K562 (cell line): ENCODE measurements around the gene HNRNPF.

ENCODE experiments used
- CBX3 ChIP-seq, 2 experiments: IDR thresholded peaks; 1 replicate in 1 of 2; 2 replicates in 1 of 2; pipeline ENCODE4 v1.6.1; 2012; ENCODE audit warnings: inconsistent platforms in 2 of 2, low read length in 2 of 2, borderline replicate concordance in 1 of 2, control low read depth in 1 of 2
- GTF2E2 ChIP-seq: fragments of 200-800 bp; sonication (Bioruptor generic); IDR thresholded peaks from 2 replicates; pipeline ENCODE4 v1.6.1; 2016; ENCODE audit warnings: missing genetic modification characterization, missing compliant biosample characterization
- POLR2A ChIP-seq: fragments of 450-650 bp; conservative IDR thresholded peaks from 2 replicates; pipeline ENCODE4 v1.6.1; 2016
- ZNF717 ChIP-seq: fragments of 250-450 bp; sonication (Bioruptor Pico); IDR thresholded peaks from 2 replicates; pipeline ENCODE4 v1.5.0; 2021
- ZZZ3 ChIP-seq: fragments of 450-650 bp; IDR thresholded peaks from 2 replicates; pipeline ENCODE4 v1.6.1; 2016; ENCODE audit warnings: antibody characterized with exemption, mild to moderate bottlenecking, moderate library complexity
- TF ChIP-seq, protein P1 (sequence below), 2 experiments: fragments of 450-650 bp; IDR thresholded peaks; 2 replicates each; pipeline ENCODE4 v1.6.1; 2016
- TF ChIP-seq, protein P2 (sequence below), 3 experiments: IDR thresholded peaks in 2 of 3; conservative IDR thresholded peaks in 1 of 3; 2 replicates each; pipeline ENCODE4 v1.5.1; 2011 to 2012; ENCODE audit warnings: low read length in 3 of 3, mild to moderate bottlenecking in 3 of 3, control low read depth in 2 of 3, improper control_type of control experiment in 1 of 3, inconsistent platforms in 1 of 3, low read depth in 1 of 3, mixed read lengths in 1 of 3, moderate library complexity in 1 of 3; ENCODE audit not compliant: insufficient read depth in 2 of 3

DNA sequence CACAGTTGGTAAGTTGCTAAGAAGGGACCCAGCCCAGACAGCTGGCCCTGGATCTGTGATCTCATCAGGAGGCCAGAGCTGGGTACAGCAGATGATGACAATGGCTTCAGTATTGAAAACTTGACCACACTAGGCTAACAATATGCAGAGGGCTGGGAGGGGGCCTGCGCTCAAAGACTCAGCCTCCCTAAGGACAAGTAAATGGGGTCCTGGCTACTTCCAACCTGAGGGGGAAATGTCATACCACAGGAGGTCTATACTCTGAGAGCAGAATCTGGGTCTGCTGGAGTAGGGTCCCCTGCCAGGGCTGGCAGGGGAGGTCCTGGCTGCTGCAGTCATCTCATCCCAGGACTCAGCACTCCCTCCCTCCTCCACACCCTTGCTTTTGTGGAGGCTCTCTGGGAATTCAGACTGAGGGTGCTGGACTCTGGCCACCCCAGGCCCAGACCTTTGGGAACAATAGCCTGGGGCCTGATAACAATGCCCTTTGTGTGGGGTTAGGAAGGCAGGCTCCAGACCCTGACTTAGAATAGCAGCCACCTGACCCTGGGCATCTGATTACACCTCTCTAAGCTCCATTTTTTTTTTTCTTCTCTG is 36.1 kb downstream of the HNRNPF start:
- TF ChIP-seq ZNF717 (CRISPR knock-in tag) (no peak), GTF2E2 (tag) (no peak), POLR2A (no peak), CBX3 (IDR thresholded peaks at IDR 0.05; ENCODE audit: borderline replicate concordance in 1 of 2, low read length in 2 of 2) (no peak), ZZZ3 (no peak)
- TF ChIP-seq, protein P1, sequence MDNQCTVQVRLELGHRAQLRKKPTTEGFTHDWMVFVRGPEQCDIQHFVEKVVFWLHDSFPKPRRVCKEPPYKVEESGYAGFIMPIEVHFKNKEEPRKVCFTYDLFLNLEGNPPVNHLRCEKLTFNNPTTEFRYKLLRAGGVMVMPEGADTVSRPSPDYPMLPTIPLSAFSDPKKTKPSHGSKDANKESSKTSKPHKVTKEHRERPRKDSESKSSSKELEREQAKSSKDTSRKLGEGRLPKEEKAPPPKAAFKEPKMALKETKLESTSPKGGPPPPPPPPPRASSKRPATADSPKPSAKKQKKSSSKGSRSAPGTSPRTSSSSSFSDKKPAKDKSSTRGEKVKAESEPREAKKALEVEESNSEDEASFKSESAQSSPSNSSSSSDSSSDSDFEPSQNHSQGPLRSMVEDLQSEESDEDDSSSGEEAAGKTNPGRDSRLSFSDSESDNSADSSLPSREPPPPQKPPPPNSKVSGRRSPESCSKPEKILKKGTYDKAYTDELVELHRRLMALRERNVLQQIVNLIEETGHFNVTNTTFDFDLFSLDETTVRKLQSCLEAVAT (IDR thresholded peaks at IDR 0.05), result no peak
- TF ChIP-seq, protein P2, sequence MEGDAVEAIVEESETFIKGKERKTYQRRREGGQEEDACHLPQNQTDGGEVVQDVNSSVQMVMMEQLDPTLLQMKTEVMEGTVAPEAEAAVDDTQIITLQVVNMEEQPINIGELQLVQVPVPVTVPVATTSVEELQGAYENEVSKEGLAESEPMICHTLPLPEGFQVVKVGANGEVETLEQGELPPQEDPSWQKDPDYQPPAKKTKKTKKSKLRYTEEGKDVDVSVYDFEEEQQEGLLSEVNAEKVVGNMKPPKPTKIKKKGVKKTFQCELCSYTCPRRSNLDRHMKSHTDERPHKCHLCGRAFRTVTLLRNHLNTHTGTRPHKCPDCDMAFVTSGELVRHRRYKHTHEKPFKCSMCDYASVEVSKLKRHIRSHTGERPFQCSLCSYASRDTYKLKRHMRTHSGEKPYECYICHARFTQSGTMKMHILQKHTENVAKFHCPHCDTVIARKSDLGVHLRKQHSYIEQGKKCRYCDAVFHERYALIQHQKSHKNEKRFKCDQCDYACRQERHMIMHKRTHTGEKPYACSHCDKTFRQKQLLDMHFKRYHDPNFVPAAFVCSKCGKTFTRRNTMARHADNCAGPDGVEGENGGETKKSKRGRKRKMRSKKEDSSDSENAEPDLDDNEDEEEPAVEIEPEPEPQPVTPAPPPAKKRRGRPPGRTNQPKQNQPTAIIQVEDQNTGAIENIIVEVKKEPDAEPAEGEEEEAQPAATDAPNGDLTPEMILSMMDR (IDR thresholded peaks at IDR 0.05 in 2 of 3, conservative IDR thresholded peaks at IDR 0.05 in 1 of 3; ENCODE audit: insufficient read depth in 2 of 3, low read depth in 1 of 3, low read length in 3 of 3), result no peak
